Fibroblast of skin of left quadriceps (primary cell): ENCODE data around the gene ATG13.
"Not testable (repeated sequence)": the region's sequence is repeated elsewhere in the genome, so short reads cannot be mapped to it uniquely, and the experiment has no call there.

Source experiments
- DNase-seq, 2 experiments: peaks; one replicate each; pipeline ENCODE4 v3.0.0-alpha.2; 2013; ENCODE audit warnings: low read depth in 2 of 2

ATG13 gene

GRCh38 chr11:46617134-46617971 lies at the start of gene ATG13, which contains the start of gene HARBI1:
Gene ATG13, plus strand, starts transcription at chr11:46617553. Its CDS starts 26,739 bp downstream, at chr11:46644292.
Gene HARBI1, minus strand, starts transcription at chr11:46617227. Its CDS starts 990 bp downstream, at chr11:46616237.
- DNase-seq, result peak; percentile 74 to 76

GRCh38 chr11:46570790-46571398 lies 46.5 kb upstream of the ATG13 start:
- DNase-seq, result no peak

DNA sequence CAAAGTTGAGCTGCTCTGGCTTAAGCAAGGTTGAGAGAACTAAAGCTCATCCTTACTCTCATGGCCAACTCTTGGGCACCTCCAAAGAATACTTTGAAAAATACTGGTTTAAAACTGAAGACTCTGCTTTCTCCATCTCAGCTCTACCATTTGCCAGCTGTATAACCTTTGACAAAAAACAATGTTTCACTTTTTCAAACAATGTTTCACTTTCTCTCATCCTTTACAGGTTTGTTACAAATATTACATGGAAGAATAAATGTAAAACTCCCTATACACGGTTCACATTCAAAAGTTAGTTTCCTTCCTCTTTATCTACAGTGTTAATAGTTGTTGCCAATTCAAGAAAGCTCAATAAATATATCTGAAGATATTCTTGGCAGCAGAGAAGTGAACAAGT lies 42.7 kb upstream of the ATG13 start:
- no peak for DNase-seq

DNA sequence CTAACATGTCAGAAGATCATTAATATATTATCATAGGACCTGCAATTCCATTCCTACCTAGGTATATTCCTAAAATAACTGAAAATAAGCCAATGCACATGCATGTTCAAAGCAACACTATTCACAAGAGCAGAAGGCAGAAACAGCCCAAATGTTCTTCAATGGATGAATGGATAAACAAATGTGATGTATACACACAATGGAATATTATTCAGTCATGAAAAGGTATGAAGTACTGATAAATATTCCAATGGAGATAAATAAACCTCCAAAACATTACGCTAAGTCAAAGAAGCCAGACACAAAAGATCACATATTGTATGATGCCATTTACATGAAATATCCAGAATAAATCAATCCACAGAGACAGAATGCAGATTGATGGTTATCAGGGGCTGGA lies 40.3 kb upstream of the ATG13 start:
- no peak for DNase-seq

- no peak for DNase-seq
Measured at GRCh38 chr11:46582588-46582987, 34.8 kb upstream of the ATG13 start.

DNA sequence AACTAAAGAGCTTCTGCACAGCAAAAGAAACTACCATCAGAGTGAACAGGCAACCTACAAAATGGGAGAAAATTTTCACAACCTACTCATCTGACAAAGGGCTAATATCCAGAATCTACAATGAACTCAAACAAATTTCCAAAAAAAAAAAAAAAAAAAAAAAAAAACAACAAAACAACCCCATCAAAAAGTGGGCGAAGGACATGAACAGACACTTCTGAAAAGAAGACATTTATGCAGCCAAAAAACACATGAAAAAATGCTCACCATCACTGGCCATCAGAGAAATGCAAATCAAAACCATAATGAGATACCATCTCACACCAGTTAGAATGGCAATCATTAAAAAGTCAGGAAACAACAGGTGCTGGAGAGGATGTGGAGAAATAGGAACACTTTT lies 33.8 kb upstream of the ATG13 start:
- DNase-seq, result not testable (repeated sequence)

- no peak for DNase-seq
Measured at GRCh38 chr11:46588131-46588530, 29.2 kb upstream of the ATG13 start.

DNA sequence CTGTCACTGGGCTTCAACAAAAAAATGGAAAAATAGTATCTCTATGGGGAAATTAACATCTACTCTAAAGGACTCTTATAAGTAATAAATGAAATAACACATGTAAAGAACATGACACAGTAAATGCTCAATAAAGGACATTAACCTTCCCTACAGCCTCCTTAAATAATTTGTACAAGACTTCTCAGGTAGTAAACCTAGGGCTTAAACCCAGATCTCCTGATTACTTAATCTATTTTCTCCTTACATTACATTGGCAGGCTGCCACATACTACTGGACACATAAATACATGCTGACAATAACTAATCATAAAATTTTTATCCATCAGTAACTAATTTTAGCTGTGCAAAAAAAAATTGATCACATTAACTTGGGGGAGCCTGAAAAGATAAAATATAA lies 28.4 kb upstream of the ATG13 start:
- DNase-seq, result no peak

DNA sequence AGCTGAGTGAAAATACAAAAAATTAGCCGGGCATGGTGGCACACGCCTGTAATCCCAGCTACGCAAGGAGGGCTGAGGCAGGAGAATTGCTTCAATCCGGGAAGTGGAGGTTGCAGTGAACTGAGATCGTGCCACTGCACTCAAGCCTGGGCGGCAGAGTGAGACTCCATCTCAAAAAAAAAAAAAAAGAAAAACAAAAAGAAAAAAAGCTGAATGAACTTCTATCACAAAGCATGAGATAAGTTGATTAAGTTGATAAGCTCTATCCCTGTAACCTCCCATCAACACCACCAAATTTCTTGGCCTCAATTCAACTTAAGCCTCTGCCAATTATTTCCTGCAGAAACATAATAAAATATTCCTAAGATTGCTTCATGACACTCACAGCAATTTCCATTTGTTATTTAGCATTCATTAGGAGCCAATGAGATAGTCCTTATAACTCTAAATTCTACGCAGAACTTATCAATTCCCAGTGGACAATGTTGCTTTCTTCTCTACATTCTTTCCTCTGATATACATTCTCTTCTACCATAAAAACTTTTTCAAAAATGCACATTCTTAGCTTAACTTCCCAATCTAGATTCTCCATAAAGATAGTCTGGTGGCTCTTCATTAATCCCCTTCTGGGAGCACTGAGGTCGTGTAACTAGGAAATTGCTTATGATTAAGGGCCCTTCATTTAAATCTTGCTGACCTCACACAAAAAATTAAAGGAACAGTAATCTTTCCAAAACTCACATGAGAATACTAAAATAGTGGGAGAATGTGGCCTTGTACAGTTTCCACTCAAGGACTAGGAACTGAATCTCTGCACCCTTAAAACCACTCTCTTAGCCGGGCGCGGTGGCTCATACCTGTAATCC lies 26.4 kb upstream of the ATG13 start:
- no peak for DNase-seq

DNA sequence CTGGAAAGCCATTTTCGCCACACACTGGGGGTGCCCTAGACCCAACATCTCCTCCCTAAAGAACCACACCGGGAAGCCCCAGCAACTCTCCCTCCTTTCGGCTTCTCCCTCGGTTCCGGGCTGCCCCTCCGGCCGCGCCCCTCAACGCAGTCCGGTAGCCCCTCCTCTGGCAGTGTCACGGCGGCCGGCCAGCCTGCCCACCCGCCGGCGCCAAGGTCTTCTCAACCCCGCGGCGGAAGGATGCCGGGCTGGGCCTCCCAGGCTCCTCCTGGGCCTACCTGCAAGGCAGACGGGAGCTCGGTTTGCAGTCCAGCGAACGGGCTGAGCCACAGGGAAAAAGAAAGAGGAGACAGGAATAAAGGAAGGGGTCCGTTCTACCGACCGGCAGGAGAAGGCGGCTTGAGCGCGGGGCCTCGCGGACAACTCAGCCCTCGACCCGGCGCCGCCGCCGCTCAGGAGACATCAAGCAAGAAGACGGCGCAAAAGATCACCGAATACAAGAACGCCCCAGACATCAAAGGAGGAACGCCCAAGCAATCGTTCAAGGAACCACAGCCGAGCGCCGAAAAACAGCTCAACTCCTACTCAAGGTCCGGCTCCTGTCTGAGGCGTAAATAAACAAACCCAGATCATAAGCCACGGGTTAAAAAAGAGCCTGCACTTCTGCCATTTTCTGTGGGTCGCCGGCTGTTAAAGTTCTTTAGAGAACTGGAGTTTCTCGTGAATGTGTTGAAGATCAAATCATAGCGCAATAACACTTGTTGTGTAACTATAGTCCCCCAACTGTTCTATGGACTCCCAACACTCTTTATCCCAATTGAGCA lies 23.6 kb upstream of the ATG13 start, which contains the start of gene AMBRA1:
Gene AMBRA1, minus strand, starts transcription at position 474 of the 824 bp plus-strand sequence. CDS start 45,643 bp downstream, outside the sequence.
- DNase-seq, result peak; percentile 78 to 82

- no peak for DNase-seq
Measured at GRCh38 chr11:46594374-46594700, 23.0 kb upstream of the ATG13 start.

DNA sequence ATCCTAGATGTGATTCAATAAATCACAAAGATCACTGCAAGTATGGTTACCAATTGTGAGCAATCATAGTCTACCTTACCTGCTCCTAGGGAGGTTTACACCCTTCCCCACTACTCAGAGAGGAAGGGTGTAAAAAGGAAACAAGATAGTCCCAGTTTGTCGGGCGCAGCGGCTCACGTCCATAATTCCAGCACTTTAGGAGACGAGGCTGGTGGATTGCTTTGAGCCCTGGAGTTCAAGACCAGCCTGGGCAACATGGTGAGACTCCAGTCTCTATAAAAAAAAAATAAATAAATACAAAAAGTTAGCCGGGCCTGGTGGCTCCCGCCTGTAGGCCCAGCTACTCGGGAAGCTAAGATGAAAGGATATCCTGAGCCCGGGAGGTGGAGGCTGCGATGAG lies 22.6 kb upstream of the ATG13 start:
- no peak for DNase-seq

GRCh38 chr11:46597155-46597554 lies 20.2 kb upstream of the ATG13 start:
- no peak for DNase-seq

GRCh38 chr11:46597609-46598219 lies 19.6 kb upstream of the ATG13 start:
- DNase-seq, result no peak

- no peak for DNase-seq
Measured at GRCh38 chr11:46599340-46600193, 17.8 kb upstream of the ATG13 start.

DNA sequence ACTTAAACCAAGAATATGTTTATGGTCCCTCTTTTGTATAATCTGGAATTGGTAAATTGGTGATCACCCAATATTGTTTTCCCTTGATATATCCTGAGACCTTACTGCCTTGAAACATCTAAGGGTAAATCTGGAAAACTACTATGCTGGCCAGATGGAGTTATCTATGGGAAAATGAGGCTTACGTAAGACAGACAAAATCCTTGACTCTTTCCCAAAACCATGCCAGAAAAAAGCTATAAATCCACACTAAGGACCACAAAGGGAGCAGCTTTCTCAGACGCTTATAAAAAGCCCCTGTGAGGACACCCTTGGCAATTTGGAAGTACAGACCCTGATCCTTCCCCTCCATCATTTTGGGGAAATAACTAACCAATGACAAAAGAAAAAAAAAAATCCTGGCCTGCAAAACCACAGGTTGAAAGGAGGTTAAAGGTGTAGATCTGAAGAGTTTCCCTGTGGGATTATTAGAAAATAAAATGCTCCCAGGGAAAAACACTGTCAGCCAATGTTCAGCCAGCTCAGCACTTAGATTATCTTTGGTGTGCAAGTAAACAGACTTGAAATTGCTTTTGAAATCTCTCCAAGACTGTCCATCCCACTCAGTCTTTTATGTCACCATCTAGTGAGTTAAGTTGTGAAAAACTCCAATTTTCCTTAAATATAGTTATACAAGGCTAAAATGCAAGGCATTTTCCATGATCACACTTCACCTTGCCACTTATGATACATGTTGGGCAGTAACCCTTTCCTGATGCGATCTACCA lies 17.0 kb upstream of the ATG13 start:
- DNase-seq, result no peak

GRCh38 chr11:46601129-46601528 lies 16.2 kb upstream of the ATG13 start:
- DNase-seq, result no peak

- no peak for DNase-seq
Measured at GRCh38 chr11:46603704-46604308, 13.5 kb upstream of the ATG13 start.

DNA sequence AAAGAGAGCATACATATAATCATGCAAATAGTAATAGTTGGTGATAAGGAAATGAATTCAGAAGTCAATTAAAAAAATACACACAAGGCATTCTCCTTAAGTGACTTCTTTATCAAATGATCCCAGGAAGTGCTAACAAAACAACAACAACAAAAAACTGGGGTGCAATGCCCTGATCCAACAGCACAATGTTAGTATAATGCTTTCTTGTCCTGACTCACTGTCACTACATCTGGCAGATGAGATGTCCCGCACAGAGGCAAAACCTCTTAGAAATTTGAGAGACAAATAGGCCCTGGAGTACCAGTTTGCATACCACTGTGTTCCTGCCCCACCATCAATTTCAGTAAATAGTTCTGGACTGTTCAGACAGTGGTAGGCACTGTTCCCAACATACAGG lies 12.6 kb upstream of the ATG13 start:
- no peak for DNase-seq
